HEK293T (cell line): ENCODE data around the gene MGAT5.

ENCODE experiments used
- CTBP1 ChIP-seq: fragments of 450-650 bp; IDR thresholded peaks from 2 replicates; pipeline ENCODE4 v1.6.1; 2016; ENCODE audit warnings: borderline replicate concordance
- ELF4 ChIP-seq: fragments of 450-650 bp; IDR thresholded peaks from 2 replicates; pipeline ENCODE4 v1.6.1; 2017; ENCODE audit warnings: antibody characterized with exemption
- FOXA1 ChIP-seq: fragments of 450-650 bp; IDR thresholded peaks from 2 replicates; pipeline ENCODE4 v1.6.1; 2016; ENCODE audit warnings: mild to moderate bottlenecking
- FOXM1 ChIP-seq: fragments of 450-650 bp; IDR thresholded peaks from 2 replicates; pipeline ENCODE4 v1.6.1; 2017; ENCODE audit warnings: mild to moderate bottlenecking, borderline replicate concordance
- LEF1 ChIP-seq: fragments of 450-650 bp; IDR thresholded peaks from 2 replicates; pipeline ENCODE4 v1.6.1; 2017; ENCODE audit warnings: mild to moderate bottlenecking, borderline replicate concordance
- NFRKB ChIP-seq: fragments of 450-650 bp; IDR thresholded peaks from 2 replicates; pipeline ENCODE4 v1.6.1; 2016; ENCODE audit warnings: mild to moderate bottlenecking, moderate library complexity
- SP1 ChIP-seq: fragments of 450-650 bp; IDR thresholded peaks from 2 replicates; pipeline ENCODE4 v1.6.1; 2017
- SUZ12 ChIP-seq: fragments of 450-650 bp; IDR thresholded peaks from 2 replicates; pipeline ENCODE4 v1.6.1; 2016; ENCODE audit warnings: mild to moderate bottlenecking
- TF ChIP-seq, protein P1 (sequence below): fragments of 450-650 bp; IDR thresholded peaks from 2 replicates; pipeline ENCODE4 v1.6.1; 2016

DNA sequence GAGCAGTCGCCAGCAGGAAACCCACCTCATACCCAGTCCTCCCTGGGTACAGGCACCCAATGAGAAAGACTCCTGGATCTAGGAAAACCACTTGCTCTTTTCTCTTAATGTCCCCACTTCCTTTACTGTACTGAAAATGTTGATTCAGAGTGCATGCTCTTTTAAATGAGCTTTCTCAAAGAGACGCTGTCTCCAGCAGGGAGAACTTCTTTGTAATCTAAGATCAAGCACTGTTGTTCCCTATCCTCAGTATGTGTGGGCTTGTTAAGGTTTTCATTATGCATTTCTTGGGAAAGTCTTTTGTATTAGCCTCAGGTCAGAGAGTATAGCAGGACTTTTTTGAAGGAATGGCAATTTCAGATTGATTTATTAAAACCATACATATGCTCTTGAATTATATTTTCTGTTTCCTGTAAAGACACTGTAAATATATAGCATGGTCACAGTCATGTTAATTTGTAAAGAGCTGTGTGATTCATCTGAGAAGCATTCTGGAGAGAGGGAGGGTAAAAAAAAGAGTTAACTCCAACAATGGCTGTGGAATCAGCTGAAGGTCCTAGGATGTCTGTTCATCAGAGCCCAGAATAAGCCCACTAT lies 178.1 kb downstream of the MGAT5 start:
- no peak for TF ChIP-seq FOXM1
- no peak for TF ChIP-seq LEF1
- TF ChIP-seq ELF4, result no peak
- TF ChIP-seq NFRKB, result no peak
- no peak for TF ChIP-seq CTBP1
- no peak for TF ChIP-seq SP1
- TF ChIP-seq, protein P1, sequence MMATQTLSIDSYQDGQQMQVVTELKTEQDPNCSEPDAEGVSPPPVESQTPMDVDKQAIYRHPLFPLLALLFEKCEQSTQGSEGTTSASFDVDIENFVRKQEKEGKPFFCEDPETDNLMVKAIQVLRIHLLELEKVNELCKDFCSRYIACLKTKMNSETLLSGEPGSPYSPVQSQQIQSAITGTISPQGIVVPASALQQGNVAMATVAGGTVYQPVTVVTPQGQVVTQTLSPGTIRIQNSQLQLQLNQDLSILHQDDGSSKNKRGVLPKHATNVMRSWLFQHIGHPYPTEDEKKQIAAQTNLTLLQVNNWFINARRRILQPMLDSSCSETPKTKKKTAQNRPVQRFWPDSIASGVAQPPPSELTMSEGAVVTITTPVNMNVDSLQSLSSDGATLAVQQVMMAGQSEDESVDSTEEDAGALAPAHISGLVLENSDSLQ, result no peak
- no peak for TF ChIP-seq SUZ12
- TF ChIP-seq FOXA1, result no peak
